Activated CD4-positive, alpha-beta T cell treated with anti-CD3 and anti-CD28 coated beads for 24 hours (primary cell): ENCODE measurements around the gene ADGRG6.

Source experiments
- DNase-seq, 2 donors: peaks; one replicate each; pipeline ENCODE4 v3.0.0-alpha.2; 2020; ENCODE audit warnings: low read depth in 2 of 2

ADGRG6 gene

DNA sequence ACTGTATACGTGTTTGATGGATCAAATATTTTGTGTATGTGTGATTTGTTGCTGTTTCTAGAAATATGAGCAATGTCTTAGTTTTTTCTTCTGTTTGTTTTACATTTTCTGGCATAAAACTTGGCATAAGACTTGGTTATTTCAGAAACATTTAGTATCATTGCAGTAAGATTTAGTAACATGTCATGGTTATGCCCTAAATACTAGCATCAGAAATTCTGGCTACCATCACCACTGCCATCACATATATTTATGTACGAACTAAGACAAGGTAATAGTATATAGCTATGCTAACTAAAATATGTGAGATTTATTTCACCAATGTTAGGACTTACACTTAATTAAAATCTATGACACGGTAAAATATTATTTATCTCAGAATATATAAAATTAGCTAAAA, 10.3 kb upstream of the ADGRG6 start:
- DNase-seq = no peak

DNA sequence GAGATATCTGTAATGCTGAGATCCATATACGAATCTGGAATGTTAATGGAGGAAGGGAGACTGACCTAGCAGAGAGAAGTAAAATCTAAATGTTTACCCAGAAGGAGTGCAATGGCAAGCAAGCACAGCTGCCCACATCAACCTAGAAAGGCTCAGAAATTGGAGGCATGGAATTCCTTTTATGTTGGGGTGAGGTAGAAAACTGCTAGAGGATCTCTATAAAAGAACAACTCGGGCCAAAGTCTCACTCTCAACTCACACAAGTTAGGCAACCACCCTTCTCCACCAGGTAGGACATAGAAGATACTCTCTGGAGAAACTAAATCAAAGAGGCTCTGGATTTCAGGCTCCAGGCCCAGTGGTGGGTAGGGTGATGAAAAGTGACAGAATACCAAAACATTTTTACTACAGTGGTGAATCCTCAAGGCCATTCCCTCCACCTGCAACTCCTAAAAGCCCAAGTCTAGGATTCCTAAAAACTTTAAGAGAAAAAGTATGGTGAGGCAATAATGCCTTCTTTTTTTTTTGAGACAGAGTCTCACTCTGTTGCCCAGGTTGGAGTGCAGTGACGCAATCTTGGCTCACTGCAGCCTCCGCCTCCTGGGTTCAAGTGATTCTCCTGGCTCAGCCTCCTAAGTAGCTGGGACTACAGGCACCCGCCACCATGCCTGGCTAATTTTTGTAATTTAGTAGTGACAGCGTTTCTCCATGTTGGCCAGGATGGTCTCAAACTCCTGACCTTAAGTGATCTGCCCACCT, 9.5 kb upstream of the ADGRG6 start:
- no peak for DNase-seq

DNA sequence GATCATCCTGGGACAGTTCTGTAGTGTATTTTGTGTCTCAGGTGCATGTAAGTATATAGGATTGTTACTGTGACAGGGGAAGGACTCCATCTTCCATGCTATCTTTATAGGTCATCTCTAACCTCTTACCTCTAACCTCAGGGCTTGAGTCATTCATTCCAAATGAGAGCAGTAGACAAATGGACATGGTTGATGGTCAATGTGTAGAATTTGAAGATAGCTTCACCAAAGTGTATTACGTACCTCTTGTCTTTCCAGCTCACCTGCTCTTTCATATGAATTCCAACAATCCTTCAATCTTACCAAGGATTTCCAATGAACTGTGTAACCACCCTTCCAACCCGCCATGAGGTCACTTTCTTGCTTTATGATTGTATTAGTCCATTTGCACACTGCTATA, 8.7 kb upstream of the ADGRG6 start:
- DNase-seq = no peak

DNA sequence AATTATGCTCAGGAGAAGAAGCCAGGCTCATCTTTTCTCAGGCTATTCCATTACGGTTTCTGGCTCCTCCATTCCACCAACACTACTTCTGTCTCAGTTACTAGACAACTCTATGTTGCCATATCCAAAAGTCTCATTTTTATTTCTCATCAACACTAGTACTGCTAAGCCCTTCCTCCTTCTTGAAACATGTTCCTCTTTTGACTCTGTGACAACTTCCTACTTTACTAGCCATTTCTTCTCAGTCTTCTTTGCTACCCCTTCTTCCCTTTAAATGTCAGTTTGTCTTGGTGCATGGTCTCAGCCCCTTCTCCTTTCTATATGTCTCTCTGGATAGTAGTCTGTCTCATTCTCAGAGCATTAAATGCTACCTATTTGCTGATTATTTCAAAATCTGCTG, 7.1 kb upstream of the ADGRG6 start:
- DNase-seq = no peak

DNA sequence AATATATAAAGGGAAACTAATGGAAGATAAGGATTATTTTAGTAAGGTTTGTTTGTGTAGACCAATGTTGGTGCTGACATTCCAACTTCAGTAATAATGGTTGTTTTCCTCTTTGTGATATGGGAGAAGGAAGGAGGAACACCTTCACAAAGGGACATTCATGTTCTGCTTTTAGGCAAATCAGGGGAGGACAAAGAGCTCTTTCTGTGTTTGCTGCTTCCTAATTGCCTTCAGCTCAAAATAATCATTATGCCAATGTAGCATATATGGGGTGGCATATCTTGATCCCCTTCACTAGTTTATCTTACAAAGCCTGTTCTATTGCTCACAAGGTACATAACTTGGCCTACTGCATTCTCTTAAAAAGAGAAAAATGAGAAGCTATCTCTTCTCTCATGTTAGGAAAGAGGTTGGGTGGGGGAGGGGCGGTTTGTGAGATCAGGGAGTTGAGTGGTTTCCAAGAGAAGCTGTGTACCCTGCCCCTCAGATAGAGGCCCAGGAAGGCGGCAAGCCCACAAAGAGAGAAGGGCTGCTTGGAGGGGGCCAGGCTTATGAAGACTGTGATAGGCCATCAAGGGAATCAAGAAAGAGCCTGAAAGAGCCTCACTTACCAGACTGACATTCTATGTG, 4.7 kb upstream of the ADGRG6 start:
- no peak for DNase-seq

DNA sequence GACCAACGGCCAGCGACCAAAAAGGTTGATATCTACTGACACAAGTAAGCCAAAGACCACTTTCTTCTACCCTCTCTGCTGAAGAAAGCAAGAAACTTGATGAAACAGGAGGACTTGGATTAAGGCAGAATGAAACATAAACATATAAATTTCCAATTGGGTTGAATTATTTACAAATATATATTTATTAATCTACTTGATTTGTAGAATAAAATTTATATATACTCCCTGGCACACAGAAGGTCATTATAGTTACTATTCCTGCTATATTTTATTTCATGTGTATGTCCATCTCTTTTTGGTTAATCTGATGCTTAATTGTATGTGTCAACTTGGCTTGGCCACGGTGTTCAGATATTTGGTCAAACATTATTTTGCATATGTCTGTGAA, 4.2 kb upstream of the ADGRG6 start:
- DNase-seq = no peak

DNA sequence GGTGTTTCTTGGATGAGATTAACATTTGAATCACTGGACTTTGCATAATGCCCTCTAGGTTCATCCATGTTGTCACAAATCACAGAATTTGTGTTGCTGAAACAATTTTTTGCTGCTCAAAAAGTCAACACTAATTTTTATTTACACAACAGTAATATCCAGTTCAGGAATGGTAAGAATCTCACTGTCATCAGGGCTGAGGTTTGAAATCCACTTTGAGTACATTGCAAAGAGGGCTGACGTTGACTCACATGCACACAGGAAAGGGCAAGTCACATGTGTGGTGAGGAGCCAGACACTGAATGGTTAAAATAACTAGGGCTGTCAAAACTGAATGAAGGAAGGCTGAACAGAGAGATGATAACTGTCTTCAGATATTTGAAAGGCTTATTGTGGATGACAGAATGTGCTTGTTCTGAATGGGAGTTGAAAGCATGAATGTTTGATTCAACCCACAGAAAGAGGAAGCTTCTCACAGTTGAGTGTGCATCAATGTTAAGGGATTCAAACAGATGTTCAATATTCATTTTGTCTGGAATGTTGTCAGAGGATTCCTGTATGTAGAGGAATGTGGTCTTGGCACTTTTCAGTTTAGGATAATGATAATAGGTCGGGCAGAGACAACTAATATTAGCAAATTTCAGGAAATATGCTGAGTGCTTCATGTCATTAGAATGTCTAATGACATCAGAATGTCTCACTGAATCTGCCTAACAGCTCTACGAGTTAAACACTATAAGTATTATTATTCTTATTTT, 3.6 kb upstream of the ADGRG6 start:
- DNase-seq = no peak

DNA sequence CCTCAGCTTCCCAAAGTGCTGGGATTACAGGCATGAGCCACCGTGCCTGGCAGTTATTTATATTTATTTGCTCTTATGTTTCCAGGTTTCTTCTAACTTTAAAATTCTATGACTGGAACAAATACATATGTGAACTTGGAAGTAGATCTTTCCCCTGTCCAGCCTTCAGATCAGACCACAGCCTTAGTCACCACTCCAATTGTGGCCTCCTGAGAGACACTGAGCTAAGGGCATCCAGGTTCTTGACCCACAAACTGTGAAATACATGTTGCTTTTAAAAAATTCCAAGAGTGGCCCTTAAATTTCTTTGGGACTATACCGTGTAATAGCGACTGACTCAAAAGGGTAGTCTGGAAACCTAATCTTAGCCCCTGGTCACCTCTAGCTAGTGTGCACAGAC, 1.5 kb upstream of the ADGRG6 start:
- no peak for DNase-seq

DNA sequence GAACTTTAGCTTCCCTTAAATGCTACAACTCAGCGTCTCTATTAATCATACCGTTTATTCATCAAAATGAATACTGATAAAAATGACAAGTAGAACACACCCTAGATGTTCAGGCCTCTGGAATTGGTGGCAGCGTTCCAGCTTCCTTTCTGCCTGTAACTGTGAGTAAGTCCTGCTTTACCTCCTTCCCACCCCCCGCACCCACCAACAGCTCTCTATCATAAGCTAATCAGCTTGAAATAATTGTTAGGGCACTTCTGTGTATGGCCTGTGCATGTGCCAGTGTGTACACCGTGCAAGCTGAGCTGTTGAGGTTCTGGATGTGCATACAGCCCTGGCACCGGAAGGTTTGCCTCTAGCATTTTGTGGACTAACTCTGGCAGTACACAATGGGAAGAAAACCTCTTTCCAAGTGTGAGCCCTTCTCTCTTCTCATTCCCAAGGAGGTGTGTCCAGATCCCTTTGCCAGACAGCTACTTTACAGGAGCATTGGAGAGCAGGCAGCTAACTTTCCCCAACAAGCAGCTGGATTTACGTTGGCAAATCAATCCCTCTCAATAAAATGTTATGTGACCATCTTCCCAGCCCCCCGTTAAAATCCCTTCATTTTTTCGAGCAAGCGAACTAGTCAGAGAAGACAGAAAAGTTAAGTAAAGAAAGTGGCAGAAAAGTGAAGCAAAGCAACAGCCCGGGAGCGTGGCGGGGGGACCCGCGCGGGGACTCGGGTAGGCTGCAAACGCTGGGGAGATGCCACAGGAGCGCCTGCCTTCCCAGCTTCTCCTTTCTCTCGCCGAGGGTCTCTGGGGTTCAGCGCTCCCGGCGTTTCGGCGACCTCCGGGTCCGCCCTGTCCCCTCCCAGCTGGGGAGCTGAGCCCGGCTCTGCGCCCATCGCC, 803 bp upstream of the ADGRG6 start:
- DNase-seq = no peak

DNA sequence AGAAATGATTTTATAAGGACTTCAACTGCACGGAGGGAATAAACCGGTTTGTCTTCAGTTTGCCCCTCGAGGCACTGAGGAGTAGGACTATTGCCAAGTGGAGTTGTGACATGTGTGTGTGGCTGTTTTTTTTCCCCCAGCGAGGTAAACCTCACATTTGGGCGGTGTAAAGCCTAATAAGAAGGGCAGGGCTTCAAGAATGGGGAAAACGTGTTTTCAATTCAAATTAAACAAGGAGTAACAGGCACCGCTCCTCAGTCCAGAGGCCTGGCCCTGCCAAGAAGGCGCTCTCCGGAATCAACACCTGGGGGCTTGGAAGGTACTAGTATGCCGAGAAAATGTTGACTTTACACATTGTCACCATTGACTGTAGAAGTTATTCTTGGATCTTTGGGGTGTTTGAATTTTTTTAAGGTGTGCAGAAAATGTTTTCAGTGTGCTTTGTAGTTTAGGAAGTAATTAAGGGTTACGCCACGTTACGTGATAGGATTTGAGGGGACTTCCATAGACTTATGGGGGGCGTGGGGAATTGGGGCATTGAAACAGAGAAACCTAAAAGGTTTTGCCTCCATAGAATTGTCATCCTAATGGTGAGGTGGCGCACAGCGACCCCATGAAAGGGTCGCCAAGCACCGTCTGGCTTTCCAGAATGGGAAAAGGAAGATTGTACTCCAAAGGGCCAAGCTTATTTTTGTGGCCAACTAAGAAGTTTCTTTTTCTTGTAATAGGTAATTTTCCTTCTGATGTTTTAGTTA, 791 bp downstream of the ADGRG6 start:
- DNase-seq = no peak

DNA sequence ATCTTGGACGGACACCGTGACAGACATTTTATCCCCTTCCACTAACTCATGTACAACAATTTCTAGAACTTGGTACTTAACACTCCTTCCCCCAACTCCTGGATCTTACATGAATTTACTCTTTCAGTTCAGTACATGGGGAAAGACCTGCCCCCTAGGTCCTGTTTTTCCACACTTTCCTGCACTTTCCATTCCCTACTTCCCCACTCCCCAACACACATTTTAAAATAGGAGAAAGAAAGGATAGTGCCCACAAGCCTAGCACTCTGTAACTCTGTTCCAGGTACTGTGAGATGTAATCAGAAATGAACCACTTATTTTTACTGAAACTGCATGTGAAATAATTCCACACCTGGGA, 1.3 kb downstream of the ADGRG6 start:
- DNase-seq = no peak

DNA sequence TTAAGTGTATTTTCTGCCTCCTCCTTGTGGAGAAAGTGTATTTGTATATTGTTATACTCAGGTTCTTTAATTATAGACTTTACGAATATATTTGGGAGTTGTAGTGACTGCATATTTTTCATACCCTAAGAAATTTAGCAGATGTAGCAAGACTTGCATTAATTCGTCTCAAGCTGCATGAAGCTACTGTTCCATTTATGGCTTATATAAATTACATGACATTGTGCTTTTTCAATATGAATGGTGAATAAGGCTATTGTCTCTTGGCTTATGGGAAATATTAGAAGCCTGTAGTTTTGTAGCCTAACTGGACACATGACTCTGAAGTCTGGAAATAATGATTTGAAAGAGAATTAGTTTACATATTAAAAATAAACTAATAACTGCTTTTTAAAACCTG, 2.4 kb downstream of the ADGRG6 start:
- no peak for DNase-seq

DNA sequence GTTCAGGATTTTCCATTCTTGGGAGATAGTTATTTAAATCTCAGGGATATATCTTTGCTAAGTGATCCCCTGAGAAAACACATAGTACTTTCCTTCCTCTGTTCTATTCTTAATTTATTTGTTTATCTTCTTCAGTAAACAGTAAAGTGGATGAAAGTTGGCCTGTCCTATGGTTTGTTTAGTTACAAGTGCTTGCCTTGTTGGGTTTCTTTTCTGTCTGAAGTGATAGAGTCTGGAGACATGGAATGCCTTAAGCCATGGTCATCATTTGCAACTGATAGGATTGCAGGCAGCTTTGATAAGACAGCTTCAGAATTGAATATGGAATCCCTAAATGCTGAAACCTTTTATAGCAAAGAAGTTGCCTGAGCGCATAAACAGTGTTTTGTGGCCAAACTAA, 4.9 kb downstream of the ADGRG6 start:
- no peak for DNase-seq

DNA sequence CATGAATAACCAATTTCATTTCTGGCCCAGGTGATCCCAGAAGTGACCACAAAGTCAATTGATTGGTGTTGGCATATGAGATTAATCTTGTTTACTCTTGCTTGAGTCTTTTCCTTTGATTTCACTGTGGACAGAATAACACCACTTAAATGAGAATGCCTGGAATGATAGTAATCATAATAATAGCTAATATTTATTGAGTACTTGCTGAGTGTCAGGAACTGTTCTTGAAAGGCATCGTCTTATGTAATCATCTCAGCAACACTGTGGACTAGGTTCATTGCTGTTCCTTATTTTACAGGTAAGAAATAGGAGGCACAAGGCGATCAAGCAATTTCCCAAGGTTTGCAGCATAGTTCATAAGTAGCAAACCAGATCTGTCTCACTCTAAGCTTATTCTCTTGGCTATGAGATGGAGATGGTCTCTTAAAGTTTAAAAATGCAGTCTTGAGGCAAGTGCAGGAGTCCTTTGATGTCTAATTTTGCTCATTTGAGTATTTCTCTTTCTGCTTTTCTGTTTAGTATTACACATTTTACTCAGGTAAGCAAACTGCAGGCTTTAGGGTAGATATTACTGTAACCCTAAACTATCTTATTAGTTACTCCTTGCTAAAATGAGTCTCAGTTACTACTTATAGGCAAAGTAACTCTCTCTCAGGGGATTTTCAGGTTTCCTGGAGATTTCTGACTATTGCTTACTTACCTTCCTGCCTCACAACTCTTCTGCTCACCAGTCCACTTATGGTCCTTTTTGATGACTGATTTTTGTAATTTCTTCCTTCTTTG, 6.3 kb downstream of the ADGRG6 start:
- DNase-seq = no peak

DNA sequence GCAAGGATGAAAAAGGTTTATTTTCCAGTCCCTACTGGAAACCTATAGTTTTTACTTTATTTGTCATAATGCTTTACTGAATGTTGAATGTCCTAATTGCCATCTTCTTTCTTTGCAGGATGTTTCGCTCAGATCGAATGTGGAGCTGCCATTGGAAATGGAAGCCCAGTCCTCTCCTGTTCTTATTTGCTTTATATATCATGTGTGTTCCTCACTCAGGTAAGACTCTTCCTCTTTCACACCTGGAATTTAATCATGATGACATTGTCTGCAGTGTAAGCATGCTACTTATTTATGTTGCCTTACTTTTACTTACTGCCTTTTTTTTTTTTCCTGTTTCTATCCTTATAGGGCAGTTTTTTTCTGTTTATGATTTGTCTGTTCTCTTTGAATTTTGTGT, 7.6 kb downstream of the ADGRG6 start:
- DNase-seq = no peak

DNA sequence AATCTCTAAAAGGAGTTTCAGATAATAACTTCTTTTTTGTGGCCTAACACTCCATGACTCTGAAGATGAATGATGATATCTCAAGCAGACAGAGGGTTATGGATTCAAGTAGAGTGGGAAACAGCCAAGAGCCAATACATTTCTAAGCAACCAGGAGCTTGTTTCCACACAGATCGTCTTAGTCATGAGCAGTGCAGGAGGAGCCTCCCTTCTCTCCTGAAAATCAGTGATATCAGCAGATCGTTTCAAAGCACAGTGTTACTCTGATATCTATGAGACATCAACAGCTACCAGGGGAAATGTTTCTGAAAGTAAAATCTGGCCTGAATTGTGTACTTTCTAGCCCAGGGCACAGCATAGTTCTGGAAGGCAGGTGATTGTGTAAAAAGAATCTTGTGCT, 11.5 kb downstream of the ADGRG6 start:
- DNase-seq = no peak

DNA sequence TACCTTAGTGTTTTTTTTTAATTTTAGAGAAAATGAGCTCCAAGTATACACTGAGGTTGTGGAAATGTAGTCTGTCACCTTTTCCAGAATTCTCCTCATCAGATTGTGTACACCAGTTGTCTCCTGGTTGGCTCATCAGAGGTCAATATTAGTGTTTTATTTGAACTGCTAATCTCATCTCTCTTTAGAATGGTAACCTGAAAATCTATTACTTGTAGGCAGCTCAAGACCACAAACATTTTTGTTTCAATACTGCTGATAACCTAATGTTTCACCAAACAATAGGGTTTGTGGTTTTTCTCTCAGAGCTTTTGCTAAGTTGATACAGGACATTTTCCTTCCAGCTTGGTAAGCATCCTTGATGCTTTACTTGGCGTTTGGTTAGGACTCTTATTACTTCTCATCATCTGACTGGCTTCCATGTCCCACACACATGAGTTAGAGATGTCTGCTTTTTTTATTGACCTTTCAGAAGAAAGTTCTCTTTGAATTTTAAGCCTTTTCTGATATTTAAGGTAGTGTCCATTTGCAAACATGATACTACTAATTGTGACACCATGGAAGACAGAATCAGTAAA, 15.1 kb downstream of the ADGRG6 start:
- DNase-seq = no peak

DNA sequence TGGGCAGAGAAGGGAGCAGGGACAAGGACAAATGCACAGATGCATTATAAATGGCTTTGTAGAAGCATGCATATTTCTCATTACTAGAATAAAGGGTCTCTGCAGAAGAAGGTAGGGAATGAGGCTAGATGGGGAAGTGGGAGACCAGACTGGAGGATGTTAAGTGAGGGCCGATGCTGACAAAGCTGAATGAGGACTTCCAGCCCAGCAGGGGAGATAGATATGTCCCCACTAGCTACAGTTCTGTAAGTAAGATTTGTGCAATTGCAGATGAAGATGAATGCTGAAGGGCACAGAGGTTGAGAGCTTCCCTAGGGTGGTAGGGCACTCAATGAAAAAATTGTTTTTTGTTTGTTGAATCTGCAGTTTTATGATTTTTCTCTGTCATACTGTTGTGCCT, 16.9 kb downstream of the ADGRG6 start:
- DNase-seq = no peak

DNA sequence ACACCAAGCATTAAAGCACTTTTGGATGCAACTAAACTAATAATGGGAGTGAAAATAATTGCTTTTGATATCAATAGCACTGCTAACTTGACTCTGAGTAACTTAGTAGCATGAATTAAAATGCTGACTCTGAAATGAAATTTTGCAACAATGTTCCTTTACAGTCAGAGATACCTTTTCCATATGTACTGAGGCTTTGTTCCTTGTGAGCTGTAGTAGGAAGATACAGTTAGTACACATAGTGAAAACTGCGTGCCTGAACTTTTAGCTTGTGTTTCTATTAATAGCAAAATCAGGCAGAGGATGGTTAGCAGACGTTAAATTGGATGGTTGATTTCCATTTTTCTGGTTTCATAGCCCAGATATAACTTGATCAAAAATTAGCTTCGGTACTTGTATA, 18.6 kb downstream of the ADGRG6 start:
- DNase-seq = no peak

DNA sequence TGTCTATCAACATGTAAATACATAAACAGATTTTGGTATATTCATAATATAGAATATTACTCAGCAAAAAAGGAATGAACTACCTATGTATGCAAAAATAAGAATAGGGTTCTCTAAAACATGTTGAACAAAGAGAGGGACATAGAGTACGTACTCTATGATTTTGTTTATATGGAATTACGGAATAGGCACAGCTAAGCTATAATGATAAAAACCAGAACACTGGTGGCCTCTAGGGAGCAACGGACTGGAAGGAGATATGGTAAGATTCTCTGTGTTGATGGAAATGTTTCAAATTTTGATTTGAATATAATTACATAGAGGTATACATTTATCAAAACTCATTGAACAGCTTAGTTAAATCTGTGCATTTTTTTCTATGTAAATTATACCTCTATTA, 19.6 kb downstream of the ADGRG6 start:
- no peak for DNase-seq
